HepG2 (cell line): Measurements from ENCODE around the gene SCYGR2. TPM values are rescaled to one million over a fixed set of nuclear protein-coding genes. Genes with fewer than 3 reads are reported as not detected.

Experiments
- ATAC-seq: fragments of 200-7000 bp; cut with Tn5 transposase; 3 replicates; pipeline ENCODE4 v1.9.1; 2020; ENCODE audit warnings: mild to moderate bottlenecking, moderate library complexity
- BruUV-seq: library from RNA; stranded (reverse); fragments of 400-500 nt; replicated peaks from 2 replicates; lab custom pipeline; 2021; lab: Mats Ljungman, UMichigan
- CTCF ChIA-PET: fragments of 300-600 bp; formaldehyde crosslinking; extraction: SDS; loops from one replicate; lab custom pipeline; 2021; ENCODE audit warnings: low total read pairs, inconsistent platforms, low intra/inter-chr PET ratio; lab: Yijun Ruan, JAX
- POLR2A ChIA-PET: fragments of 350-600 bp; sonication (Branson Sonifier 250); formaldehyde crosslinking; loops from one replicate; lab custom pipeline; 2020; ENCODE audit warnings: antibody characterized with exemption, inconsistent platforms; lab: Yijun Ruan, JAX
- DNase-seq: peaks from one replicate; pipeline ENCODE4 v3.0.0-alpha.2; 2015; ENCODE audit warnings: low spot score
- FAIRE-seq: peaks from 3 replicates; lab custom pipeline; 2011; peaks lifted over from hg19 to GRCh38; lab: Jason Lieb, UNC
- H2AFZ ChIP-seq: one replicate; pipeline ENCODE4 v1.6.1; 2011; ENCODE audit warnings: low read length, inconsistent platforms
- H3K27ac ChIP-seq: fragments of 300-600 bp; 3 replicates; pipeline ENCODE4 v1.8.0; 2011; ENCODE audit warnings: mixed run types, mild to moderate bottlenecking, mixed read lengths, low read length, inconsistent platforms; ENCODE audit not compliant: insufficient read depth; ENCODE audit errors: extremely low read length
- H3K27me3 ChIP-seq, 2 experiments: fragments of 200-600 bp in 1 of 2; 2 replicates in 1 of 2; 3 replicates in 1 of 2; pipeline versions ENCODE4 v1.6.0 to v1.8.0; 2011; ENCODE audit warnings: low read length in 2 of 2, mild to moderate bottlenecking in 2 of 2, moderate library complexity in 2 of 2, inconsistent platforms in 1 of 2; ENCODE audit not compliant: insufficient read depth in 2 of 2, control insufficient read depth in 1 of 2
- H3K36me3 ChIP-seq, 2 experiments: fragments of 200-600 bp in 1 of 2; replicated peaks in 1 of 2; 2 replicates in 1 of 2; 3 replicates in 1 of 2; pipeline versions ENCODE4 v1.5.1 to v1.8.0; 2011; ENCODE audit warnings: low read length in 2 of 2, inconsistent platforms in 1 of 2; ENCODE audit not compliant: insufficient read depth in 2 of 2, control insufficient read depth in 1 of 2
- H3K4me1 ChIP-seq: 2 replicates; pipeline ENCODE4 v1.5.1; 2012; ENCODE audit warnings: low read length, inconsistent platforms; ENCODE audit not compliant: insufficient read depth
- H3K4me2 ChIP-seq: 2 replicates; pipeline ENCODE4 v1.6.0; 2011; ENCODE audit warnings: low read depth, low read length, inconsistent platforms
- H3K4me3 ChIP-seq, 3 experiments: fragments of 200-600 bp in 1 of 3; sonication (generic), shearing (Covaris generic) in 1 of 3; replicated peaks in 1 of 3; 2 replicates each; pipeline ENCODE4 v1.5.1; 2011 to 2016; ENCODE audit warnings: low read length in 3 of 3, inconsistent platforms in 2 of 3, low read depth in 2 of 3, mild to moderate bottlenecking in 2 of 3, control low read depth in 1 of 3, mixed read lengths in 1 of 3; ENCODE audit not compliant: insufficient read depth in 1 of 3
- H3K79me2 ChIP-seq: one replicate; pipeline ENCODE4 v1.6.1; 2011; ENCODE audit warnings: low read length, inconsistent platforms; ENCODE audit not compliant: insufficient read depth
- H3K9ac ChIP-seq: 2 replicates; pipeline ENCODE4 v1.6.0; 2011; ENCODE audit warnings: mild to moderate bottlenecking, low read depth, low read length, inconsistent platforms; ENCODE audit not compliant: insufficient read depth
- H3K9me3 ChIP-seq: 2 replicates; pipeline ENCODE4 v1.5.1; 2012; ENCODE audit warnings: mild to moderate bottlenecking, low read length
- H4K20me1 ChIP-seq: 2 replicates; pipeline ENCODE4 v1.6.0; 2011; ENCODE audit warnings: inconsistent platforms, mild to moderate bottlenecking, low read length, moderate library complexity; ENCODE audit not compliant: insufficient read depth
- CBX2 ChIP-seq, 2 experiments: fragments of 200-600 bp in 1 of 2; sonication (generic); formaldehyde crosslinking in 1 of 2; IDR thresholded peaks; 2 replicates each; pipeline versions ENCODE4 v1.7.0 to v1.8.1; 2018 to 2022; ENCODE audit warnings: low read depth in 2 of 2, low read length in 1 of 2, mild to moderate bottlenecking in 1 of 2, missing genetic modification reagents in 1 of 2
- FOXM1 ChIP-seq: sonication (generic); formaldehyde crosslinking; IDR thresholded peaks from 2 replicates; pipeline ENCODE4 v1.5.0; 2020; ENCODE audit warnings: missing genetic modification reagents
- HOXA9 ChIP-seq: sonication (generic); formaldehyde crosslinking; IDR thresholded peaks from 2 replicates; pipeline ENCODE4 v1.8.1; 2022; ENCODE audit warnings: missing genetic modification reagents, mild to moderate bottlenecking, moderate library complexity, borderline replicate concordance
- KAT2B ChIP-seq: fragments of 150-350 bp; IDR thresholded peaks from 2 replicates; pipeline ENCODE4 v1.6.1; 2014; ENCODE audit warnings: low read depth, low read length, borderline replicate concordance
- KDM3A ChIP-seq: IDR thresholded peaks from 2 replicates; pipeline ENCODE4 v1.6.1; 2018; ENCODE audit warnings: low read depth, missing compliant biosample characterization
- MIER2 ChIP-seq: IDR thresholded peaks from 2 replicates; pipeline ENCODE4 v1.6.1; 2016; ENCODE audit warnings: missing biosample characterization, missing genetic modification reagents
- NCOA5 ChIP-seq: sonication (generic); formaldehyde crosslinking; IDR thresholded peaks from 2 replicates; pipeline ENCODE4 v1.4.0; 2020; ENCODE audit warnings: missing genetic modification reagents
- NFATC3 ChIP-seq: sonication (generic); formaldehyde crosslinking; IDR thresholded peaks from 2 replicates; pipeline ENCODE4 v1.5.1; 2020; ENCODE audit warnings: mild to moderate bottlenecking, missing genetic modification reagents
- TAF15 ChIP-seq: fragments of 200-400 bp; formaldehyde crosslinking; IDR thresholded peaks from one replicate; pipeline ENCODE4 v1.6.1; 2018; ENCODE audit warnings: mild to moderate bottlenecking, low read depth, low read length; ENCODE audit not compliant: poor library complexity, severe bottlenecking
- YY1 ChIP-seq: IDR thresholded peaks from 2 replicates; pipeline ENCODE4 v1.6.1; 2011; ENCODE audit warnings: low read length, low read depth, moderate library complexity, mild to moderate bottlenecking; ENCODE audit not compliant: insufficient read depth, insufficient replicate concordance
- ZFP62 ChIP-seq: sonication (generic); formaldehyde crosslinking; IDR thresholded peaks from 2 replicates; pipeline ENCODE4 v1.4.0; 2020; ENCODE audit warnings: missing genetic modification reagents
- ZNF652 ChIP-seq: IDR thresholded peaks from 2 replicates; pipeline ENCODE4 v1.6.1; 2016; ENCODE audit warnings: low read depth, borderline replicate concordance
- ZNF780A ChIP-seq: sonication (generic); formaldehyde crosslinking; IDR thresholded peaks from 2 replicates; pipeline ENCODE4 v1.8.0; 2022; ENCODE audit warnings: mild to moderate bottlenecking, missing genetic modification reagents, moderate library complexity
- in situ Hi-C: cut with HindIII; loops from 2 replicates; pipeline ENCODE4 v1.10.0; 2017; ENCODE audit warnings: low pct_unique_long_range_greater_than_20kb; ENCODE audit not compliant: extremely low pct_ligation_motif_present
- intact Hi-C: fragments of 100-400 bp; cut with micrococcal nuclease; formaldehyde crosslinking; loops from one replicate; pipeline ENCODE4 v1.10.0; 2022; ENCODE audit not compliant: unreplicated experiment
- polyA plus RNA-seq, 8 experiments: library from polyadenylated mRNA; depleted of rRNA in 3 of 8; stranded (reverse) in 7 of 8; unstranded in 1 of 8; fragments of >200 nt; fragmentation: Illumina TruSeq in 4 of 8; extraction: Trizol in 4 of 8; gene quantifications; 2 replicates each; pipeline versions ENCODE4 v1.2.1 to v1.2.3, GENCODE V29; 2011 to 2016; ENCODE audit warnings: low read depth in 4 of 8, missing spikeins in 1 of 8, mixed read lengths in 1 of 8; ENCODE audit not compliant: insufficient read depth in 1 of 8
- total RNA-seq, 5 experiments: library from RNA; depleted of rRNA; stranded (reverse); fragments of >200 nt; fragmentation: Illumina TruSeq; extraction: Trizol; gene quantifications; 2 replicates each; pipeline ENCODE4 v1.2.3, GENCODE V29; 2016; ENCODE audit warnings: low read depth in 1 of 5
- TF ChIP-seq, protein P1 (sequence below): sonication (generic); formaldehyde crosslinking; IDR thresholded peaks from 2 replicates; pipeline ENCODE4 v1.4.0; 2020; ENCODE audit warnings: missing genetic modification reagents; ENCODE audit errors: not compliant biosample characterization
- TF ChIP-seq, protein P2 (sequence below): sonication (generic); formaldehyde crosslinking; IDR thresholded peaks from 2 replicates; pipeline ENCODE4 v1.5.1; 2020; ENCODE audit warnings: mild to moderate bottlenecking, missing genetic modification reagents, borderline replicate concordance
- TF ChIP-seq, protein P3 (sequence below): sonication (generic); formaldehyde crosslinking; IDR thresholded peaks from 2 replicates; pipeline ENCODE4 v1.4.0; 2020; ENCODE audit warnings: low read depth, mild to moderate bottlenecking, missing genetic modification reagents

Gene SCYGR2
- total and polyA plus RNA-seq, 2 of the 13 experiments (the other 11 are each of a cell fraction or from before 2014, with no cell fraction given) = not detected

DNA sequence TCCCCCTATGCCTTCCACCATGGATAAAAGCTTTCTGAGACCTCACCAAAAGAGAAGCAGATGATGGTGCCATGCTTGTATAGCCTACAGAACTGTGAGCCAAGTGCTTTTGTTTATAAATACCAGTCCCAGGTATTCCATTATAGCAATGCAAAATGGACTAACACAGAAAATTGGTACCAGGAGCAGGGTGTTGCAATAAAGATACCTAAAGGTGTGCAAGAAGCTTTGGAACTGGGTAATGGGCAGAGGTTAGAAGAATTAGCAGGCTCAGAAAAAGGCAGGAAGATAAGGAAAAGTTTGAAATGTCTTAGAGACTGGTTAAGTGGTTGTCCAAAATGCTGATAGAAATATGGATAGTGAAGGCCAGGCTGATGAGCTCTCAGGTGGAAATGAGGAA, 16.3 kb upstream of the SCYGR2 start:
- no peak overlapping the region for H3K9ac ChIP-seq
- peaks cover 14% of the 10 kb centered on the region for H3K9me3 ChIP-seq
- H3K27ac ChIP-seq = no peak overlapping the region
- no peak overlapping the region for H2AFZ ChIP-seq
- CTCF ChIA-PET = no interaction called here
- peaks cover 12% of the 10 kb centered on the region for H3K4me1 ChIP-seq
- no peaks in the 10 kb centered on the region for H3K27me3 ChIP-seq
- no peak overlapping the region for H3K4me3 ChIP-seq
- H3K4me2 ChIP-seq = no peak overlapping the region
- DNase-seq = no peak
- intact Hi-C loops (no loop called here), in situ Hi-C loops (no loop called here)
- no peaks in the 10 kb centered on the region for H3K36me3 ChIP-seq
- H4K20me1 ChIP-seq = no peaks in the 10 kb centered on the region
- FAIRE-seq = no peak
- BruUV-seq = no TSS peak
- no peak for ATAC-seq
- POLR2A ChIA-PET = no interaction called here
- H3K79me2 ChIP-seq = no peaks in the 10 kb centered on the region
- TF ChIP-seq CBX2 (IDR thresholded peaks at IDR 0.05; ENCODE audit: low read depth, low read length) = no peak
- TF ChIP-seq CBX2 (CRISPR knock-in tag; IDR thresholded peaks at IDR 0.05; ENCODE audit: low read depth) = no peak
- TF ChIP-seq, protein P1, sequence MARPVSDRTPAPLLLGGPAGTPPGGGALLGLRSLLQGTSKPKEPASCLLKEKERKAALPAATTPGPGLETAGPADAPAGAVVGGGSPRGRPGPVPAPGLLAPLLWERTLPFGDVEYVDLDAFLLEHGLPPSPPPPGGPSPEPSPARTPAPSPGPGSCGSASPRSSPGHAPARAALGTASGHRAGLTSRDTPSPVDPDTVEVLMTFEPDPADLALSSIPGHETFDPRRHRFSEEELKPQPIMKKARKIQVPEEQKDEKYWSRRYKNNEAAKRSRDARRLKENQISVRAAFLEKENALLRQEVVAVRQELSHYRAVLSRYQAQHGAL (CRISPR knock-in tag) = no peak
- no peak for TF ChIP-seq KDM3A (CRISPR knock-in tag)
- no peak for TF ChIP-seq NFATC3 (CRISPR knock-in tag)
- no peak for TF ChIP-seq YY1
- TF ChIP-seq, protein P2, sequence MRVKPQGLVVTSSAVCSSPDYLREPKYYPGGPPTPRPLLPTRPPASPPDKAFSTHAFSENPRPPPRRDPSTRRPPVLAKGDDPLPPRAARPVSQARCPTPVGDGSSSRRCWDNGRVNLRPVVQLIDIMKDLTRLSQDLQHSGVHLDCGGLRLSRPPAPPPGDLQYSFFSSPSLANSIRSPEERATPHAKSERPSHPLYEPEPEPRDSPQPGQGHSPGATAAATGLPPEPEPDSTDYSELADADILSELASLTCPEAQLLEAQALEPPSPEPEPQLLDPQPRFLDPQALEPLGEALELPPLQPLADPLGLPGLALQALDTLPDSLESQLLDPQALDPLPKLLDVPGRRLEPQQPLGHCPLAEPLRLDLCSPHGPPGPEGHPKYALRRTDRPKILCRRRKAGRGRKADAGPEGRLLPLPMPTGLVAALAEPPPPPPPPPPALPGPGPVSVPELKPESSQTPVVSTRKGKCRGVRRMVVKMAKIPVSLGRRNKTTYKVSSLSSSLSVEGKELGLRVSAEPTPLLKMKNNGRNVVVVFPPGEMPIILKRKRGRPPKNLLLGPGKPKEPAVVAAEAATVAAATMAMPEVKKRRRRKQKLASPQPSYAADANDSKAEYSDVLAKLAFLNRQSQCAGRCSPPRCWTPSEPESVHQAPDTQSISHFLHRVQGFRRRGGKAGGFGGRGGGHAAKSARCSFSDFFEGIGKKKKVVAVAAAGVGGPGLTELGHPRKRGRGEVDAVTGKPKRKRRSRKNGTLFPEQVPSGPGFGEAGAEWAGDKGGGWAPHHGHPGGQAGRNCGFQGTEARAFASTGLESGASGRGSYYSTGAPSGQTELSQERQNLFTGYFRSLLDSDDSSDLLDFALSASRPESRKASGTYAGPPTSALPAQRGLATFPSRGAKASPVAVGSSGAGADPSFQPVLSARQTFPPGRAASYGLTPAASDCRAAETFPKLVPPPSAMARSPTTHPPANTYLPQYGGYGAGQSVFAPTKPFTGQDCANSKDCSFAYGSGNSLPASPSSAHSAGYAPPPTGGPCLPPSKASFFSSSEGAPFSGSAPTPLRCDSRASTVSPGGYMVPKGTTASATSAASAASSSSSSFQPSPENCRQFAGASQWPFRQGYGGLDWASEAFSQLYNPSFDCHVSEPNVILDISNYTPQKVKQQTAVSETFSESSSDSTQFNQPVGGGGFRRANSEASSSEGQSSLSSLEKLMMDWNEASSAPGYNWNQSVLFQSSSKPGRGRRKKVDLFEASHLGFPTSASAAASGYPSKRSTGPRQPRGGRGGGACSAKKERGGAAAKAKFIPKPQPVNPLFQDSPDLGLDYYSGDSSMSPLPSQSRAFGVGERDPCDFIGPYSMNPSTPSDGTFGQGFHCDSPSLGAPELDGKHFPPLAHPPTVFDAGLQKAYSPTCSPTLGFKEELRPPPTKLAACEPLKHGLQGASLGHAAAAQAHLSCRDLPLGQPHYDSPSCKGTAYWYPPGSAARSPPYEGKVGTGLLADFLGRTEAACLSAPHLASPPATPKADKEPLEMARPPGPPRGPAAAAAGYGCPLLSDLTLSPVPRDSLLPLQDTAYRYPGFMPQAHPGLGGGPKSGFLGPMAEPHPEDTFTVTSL (CRISPR knock-in tag) = no peak
- no peak for TF ChIP-seq MIER2 (CRISPR knock-in tag)
- no peak for TF ChIP-seq ZFP62
- TF ChIP-seq NCOA5 (CRISPR knock-in tag) = no peak
- TF ChIP-seq TAF15 = no peak
- no peak for TF ChIP-seq ZNF780A (CRISPR knock-in tag)
- TF ChIP-seq HOXA9 (CRISPR knock-in tag) = no peak
- TF ChIP-seq FOXM1 (CRISPR knock-in tag) = no peak
- TF ChIP-seq KAT2B = no peak
- TF ChIP-seq, protein P3, sequence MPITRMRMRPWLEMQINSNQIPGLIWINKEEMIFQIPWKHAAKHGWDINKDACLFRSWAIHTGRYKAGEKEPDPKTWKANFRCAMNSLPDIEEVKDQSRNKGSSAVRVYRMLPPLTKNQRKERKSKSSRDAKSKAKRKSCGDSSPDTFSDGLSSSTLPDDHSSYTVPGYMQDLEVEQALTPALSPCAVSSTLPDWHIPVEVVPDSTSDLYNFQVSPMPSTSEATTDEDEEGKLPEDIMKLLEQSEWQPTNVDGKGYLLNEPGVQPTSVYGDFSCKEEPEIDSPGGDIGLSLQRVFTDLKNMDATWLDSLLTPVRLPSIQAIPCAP (CRISPR knock-in tag) = no peak
- TF ChIP-seq ZNF652 = no peak
